Esophagus (tissue), 2 donors: ENCODE data around the gene LONP1. TPM values are rescaled to one million over a fixed set of nuclear protein-coding genes. Genes with fewer than 3 reads are reported as not detected.
"Not testable (repeated sequence)": the region's sequence is repeated elsewhere in the genome, so short reads cannot be mapped to it uniquely, and the experiment has no call there.

ENCODE experiments used
- H3K27ac ChIP-seq, 2 donors: one replicate each; pipeline ENCODE4 v1.5.1; 2013; ENCODE audit warnings: low read depth in 2 of 2, mild to moderate bottlenecking in 2 of 2, inconsistent platforms in 1 of 2, low read length in 1 of 2, moderate library complexity in 1 of 2
- H3K27me3 ChIP-seq, 2 donors: one replicate each; pipeline ENCODE4 v1.6.1; 2013; ENCODE audit warnings: low read length in 2 of 2, control low read depth in 1 of 2, mild to moderate bottlenecking in 1 of 2; ENCODE audit not compliant: insufficient read depth in 2 of 2, control insufficient read depth in 1 of 2
- H3K36me3 ChIP-seq, 2 donors: one replicate each; pipeline ENCODE4 v1.6.1; 2013; ENCODE audit warnings: low read length in 1 of 2; ENCODE audit not compliant: control insufficient read depth in 2 of 2, insufficient read depth in 2 of 2
- H3K4me1 ChIP-seq, 2 donors: one replicate each; pipeline ENCODE4 v1.6.1; 2013; ENCODE audit warnings: low read length in 1 of 2; ENCODE audit not compliant: control insufficient read depth in 2 of 2, insufficient read depth in 2 of 2
- H3K4me3 ChIP-seq, 2 donors: one replicate each; pipeline ENCODE4 v1.5.1; 2013; ENCODE audit warnings: low read length in 2 of 2, mild to moderate bottlenecking in 2 of 2, low read depth in 1 of 2, moderate library complexity in 1 of 2
- H3K9me3 ChIP-seq, 2 donors: one replicate each; pipeline ENCODE4 v1.6.1; 2013; ENCODE audit warnings: mild to moderate bottlenecking in 2 of 2, low read depth in 1 of 2, low read length in 1 of 2, moderate library complexity in 1 of 2; ENCODE audit not compliant: control insufficient read depth in 2 of 2, insufficient read depth in 1 of 2
- WGBS, 2 donors: extraction: QIAGEN DNeasy Blood & Tissue Kit; methylation state at CpG; one replicate each; pipeline ENCODE4 v1.1.7; 2013; 5-methylcytosine and 5-hydroxymethylcytosine counted together
- polyA plus RNA-seq, 2 donors: library from polyadenylated mRNA; stranded (reverse); fragments of 200-250 nt; gene quantifications; one replicate each; pipeline ENCODE4 v1.2.3, GENCODE V29; 2013
- donor health status: healthy with polysubstance abuse.
- donor health status: Bipolar disorder and iron deficiency.

LONP1 gene
- polyA plus RNA-seq, 2 donors = 19.3 to 36.1 TPM

- Histone ChIP-seq H3K36me3 (peaks cover 19 to 23% of the 10 kb centered on the region in 2 donors), H3K9me3 (no peaks in the 10 kb centered on the region), H3K27me3 (no peaks in the 10 kb centered on the region), H3K27ac (no peak overlapping the region), H3K4me1 (peaks cover 2 to 4% of the 10 kb centered on the region in 2 donors), H3K4me3 (no peak overlapping the region)
- 75 to 87% methylated on average over 10 of the region's 10 CpGs for WGBS, 2 donors
These were observed 5.1 kb downstream of the LONP1 start for GRCh38 chr19:5714816-5715215.

GRCh38 chr19:5713228-5713627 lies 6.7 kb downstream of the LONP1 start:
- H3K9me3 ChIP-seq = no peaks in the 10 kb centered on the region
- WGBS, 2 donors = 94% methylated on average over 9 of the region's 9 CpGs
- no peaks in the 10 kb centered on the region for H3K27me3 ChIP-seq
- H3K36me3 ChIP-seq = peaks cover 19 to 27% of the 10 kb centered on the region in 2 donors
- peaks cover 0 to 2% of the 10 kb centered on the region in 2 donors for H3K4me1 ChIP-seq
- H3K27ac ChIP-seq = no peak overlapping the region
- H3K4me3 ChIP-seq = no peak overlapping the region

DNA sequence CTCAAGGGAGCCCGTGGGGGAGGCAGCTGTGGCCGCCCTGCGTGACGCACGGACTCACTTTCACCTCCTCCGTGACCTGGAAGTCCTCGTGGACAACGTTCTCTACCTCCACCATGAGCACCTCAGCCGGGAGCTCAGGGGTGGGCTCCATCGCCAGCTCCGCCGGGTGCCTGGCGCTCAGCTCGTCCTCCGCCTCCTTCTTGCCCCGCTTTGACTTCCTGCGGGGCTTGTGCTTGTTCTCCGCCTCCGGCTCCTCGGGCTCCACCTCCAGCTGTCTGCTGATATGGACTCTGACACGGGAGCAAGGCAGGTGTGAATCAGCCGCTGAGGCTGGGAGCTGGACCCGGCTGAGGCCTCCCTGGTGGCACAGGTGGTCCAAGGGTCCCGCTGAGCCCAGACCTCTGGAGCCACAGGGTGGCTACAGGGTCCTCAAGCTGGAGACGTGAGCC lies 8.2 kb downstream of the LONP1 start:
- H3K4me1 ChIP-seq = no peaks in the 10 kb centered on the region
- no peaks in the 10 kb centered on the region for H3K27me3 ChIP-seq
- H3K27ac ChIP-seq = no peak overlapping the region
- H3K4me3 ChIP-seq = no peak overlapping the region
- H3K36me3 ChIP-seq = peaks cover 23 to 41% of the 10 kb centered on the region in 2 donors
- 82 to 90% methylated on average over 25 of the region's 25 CpGs for WGBS, 2 donors
- H3K9me3 ChIP-seq = no peaks in the 10 kb centered on the region

- 94% methylated on average over 8 of the region's 8 CpGs for WGBS, 2 donors
These were observed 8.9 kb downstream of the LONP1 start for GRCh38 chr19:5711025-5711424.

GRCh38 chr19:5707576-5708575 lies 12.1 kb downstream of the LONP1 start:
- Histone ChIP-seq H3K27me3 (no peaks in the 10 kb centered on the region), H3K9me3 (no peaks in the 10 kb centered on the region), H3K27ac (no peak overlapping the region), H3K4me1 (no peaks in the 10 kb centered on the region), H3K4me3 (no peak overlapping the region), H3K36me3 (peaks cover 14 to 64% of the 10 kb centered on the region in 2 donors)
- WGBS, 2 donors = 91 to 96% methylated on average over 37 of the region's 37 CpGs

More at GRCh38 chr19:5711025-5711424, 8.9 kb downstream of the LONP1 start:
- Histone ChIP-seq H3K27ac (no peak overlapping the region), H3K4me3 (no peak overlapping the region), H3K4me1 (no peaks in the 10 kb centered on the region), H3K27me3 (no peaks in the 10 kb centered on the region), H3K9me3 (no peaks in the 10 kb centered on the region), H3K36me3 (peaks cover 23 to 46% of the 10 kb centered on the region in 2 donors)

GRCh38 chr19:5706876-5707573 lies 12.9 kb downstream of the LONP1 start:
- 93 to 94% methylated on average over 35 of the region's 35 CpGs for WGBS, 2 donors
- H3K4me3 ChIP-seq = no peak overlapping the region

GRCh38 chr19:5705552-5705951 lies 14.4 kb downstream of the LONP1 start:
- H3K4me1 ChIP-seq = no peaks in the 10 kb centered on the region
- peaks cover 4 to 49% of the 10 kb centered on the region in 2 donors for H3K36me3 ChIP-seq
- H3K9me3 ChIP-seq = no peaks in the 10 kb centered on the region
- H3K27ac ChIP-seq = no peak overlapping the region
- no peak overlapping the region for H3K4me3 ChIP-seq
- WGBS, 2 donors = 87 to 92% methylated on average over 15 to 16 of the region's 16 CpGs
- H3K27me3 ChIP-seq = no peaks in the 10 kb centered on the region

More at GRCh38 chr19:5706876-5707573, 12.9 kb downstream of the LONP1 start:
- Histone ChIP-seq H3K9me3 (no peaks in the 10 kb centered on the region), H3K27ac (no peak overlapping the region), H3K36me3 (peaks cover 13 to 57% of the 10 kb centered on the region in 2 donors), H3K4me1 (no peaks in the 10 kb centered on the region), H3K27me3 (no peaks in the 10 kb centered on the region)

DNA sequence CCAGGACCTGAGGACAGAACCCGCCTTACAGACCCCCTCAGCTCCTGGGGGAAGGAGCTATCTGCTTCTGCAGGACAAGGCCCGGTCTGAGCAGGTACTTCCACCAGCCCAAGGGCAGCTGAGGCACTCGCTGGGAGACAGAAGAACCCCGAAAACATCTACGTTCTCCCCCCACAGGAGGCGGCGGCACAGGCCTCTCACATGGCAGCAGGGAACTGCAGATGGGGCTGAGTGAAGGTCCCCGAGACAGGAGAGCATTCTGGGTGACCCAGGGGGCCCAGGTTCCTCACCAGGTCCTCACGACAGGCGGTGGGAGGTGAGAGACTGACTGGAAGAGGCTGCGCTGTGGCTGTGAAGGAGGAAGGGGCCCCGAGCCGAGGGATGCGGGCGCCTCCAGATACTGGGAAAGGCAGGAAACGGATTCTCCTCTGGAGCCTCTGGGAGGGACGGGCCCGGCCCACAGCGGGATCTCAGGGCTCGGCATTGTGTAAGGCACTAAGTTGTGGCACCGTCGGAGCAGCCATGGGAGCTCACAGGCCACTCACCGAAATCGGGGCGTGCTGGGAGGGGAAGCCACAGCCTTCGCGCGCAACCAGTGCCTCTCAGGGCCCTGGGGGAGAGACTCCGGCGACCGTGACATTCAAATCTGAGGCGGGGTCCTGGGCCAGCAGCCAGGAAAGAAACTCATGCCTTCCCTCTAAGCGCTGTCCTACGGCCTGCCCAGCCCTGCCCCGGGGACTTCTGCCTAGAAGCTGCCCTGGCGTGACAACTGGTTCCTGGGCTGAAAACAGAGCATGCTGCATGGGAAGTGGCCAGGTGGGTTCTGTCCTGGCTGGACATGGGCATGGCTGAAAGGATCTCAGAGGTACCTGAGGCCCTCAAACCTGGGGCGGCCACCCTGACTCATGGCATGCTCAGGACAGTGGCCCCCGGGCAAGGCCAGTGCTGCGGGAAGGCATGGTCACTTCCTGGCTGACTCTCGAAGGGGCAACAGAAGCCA lies 15.8 kb downstream of the LONP1 start:
- Histone ChIP-seq H3K27ac (no peak overlapping the region), H3K9me3 (no peaks in the 10 kb centered on the region), H3K27me3 (no peaks in the 10 kb centered on the region), H3K36me3 (peaks cover 4 to 53% of the 10 kb centered on the region in 2 donors), H3K4me3 (no peak overlapping the region), H3K4me1 (no peaks in the 10 kb centered on the region)
- 92 to 94% methylated on average over 40 of the region's 40 CpGs for WGBS, 2 donors

GRCh38 chr19:5702053-5702410 lies 17.9 kb downstream of the LONP1 start:
- not testable (repeated sequence) for H3K27ac ChIP-seq, H3K9me3 ChIP-seq

More at GRCh38 chr19:5702053-5702410, 17.9 kb downstream of the LONP1 start:
- not testable (repeated sequence) for H3K4me3 ChIP-seq, H3K27me3 ChIP-seq, H3K4me1 ChIP-seq
- 89 to 100% methylated on average over 2 to 20 of the region's 28 CpGs for WGBS, 2 donors
- H3K36me3 ChIP-seq = peaks cover 7 to 52% of the 10 kb centered on the region in 2 donors
